ENCODE data around the gene LHX6. TPM values are rescaled to one million over a fixed set of nuclear protein-coding genes. Genes with fewer than 3 reads are reported as not detected.
A peak's percentile ranks its signal among the peaks of the same experiment; 100 is the strongest.

The LHX6 gene
- total and polyA plus RNA-seq, 2 donors: 0.47 to 1.1 TPM

GRCh38 chr9:122226758-122227574 lies 1.8 kb downstream of the LHX6 start:
- DNase-seq (ENCODE audit: low read depth in 6 of 9, low spot score in 9 of 9): no peak
- Histone ChIP-seq H3K9me3 (ENCODE audit: control insufficient read depth in 2 of 2, insufficient read depth in 1 of 2, low read length in 1 of 2) (peaks cover 0 to 2% of the 10 kb centered on the region in 2 donors), H3K27ac (ENCODE audit: low read depth in 1 of 2, low read length in 1 of 2) (no peak overlapping the region), H3K36me3 (ENCODE audit: control insufficient read depth in 2 of 2, insufficient read depth in 2 of 2, low read length in 1 of 2) (no peaks in the 10 kb centered on the region), H3K27me3 (ENCODE audit: control insufficient read depth in 2 of 2, insufficient read depth in 1 of 2, low read length in 1 of 2) (peaks cover 78 to 99% of the 10 kb centered on the region in 2 donors), H3K4me1 (ENCODE audit: control insufficient read depth in 2 of 2, insufficient read depth in 2 of 2, low read length in 2 of 2) (no peaks in the 10 kb centered on the region), H3K4me3 (ENCODE audit: low read length in 2 of 2) (no peak overlapping the region)
- WGBS: 39% methylated on average over 59 of the region's 59 CpGs

GRCh38 chr9:122226142-122226757 lies 2.5 kb downstream of the LHX6 start:
- no peak overlapping the region for H3K27ac ChIP-seq (ENCODE audit: low read depth in 1 of 2, low read length in 1 of 2)
- peak overlapping the region in 1 of 2 donors; percentile 11 for H3K4me3 ChIP-seq (ENCODE audit: low read length in 2 of 2)

GRCh38 chr9:122225312-122226141 lies 3.2 kb downstream of the LHX6 start:
- 61% methylated on average over 51 of the region's 51 CpGs for WGBS
- Histone ChIP-seq H3K27ac (ENCODE audit: low read depth in 1 of 2, low read length in 1 of 2) (no peak overlapping the region), H3K36me3 (ENCODE audit: control insufficient read depth in 2 of 2, insufficient read depth in 2 of 2, low read length in 1 of 2) (no peaks in the 10 kb centered on the region), H3K4me3 (ENCODE audit: low read length in 2 of 2) (peak overlapping the region in 1 of 2 donors; percentile 11), H3K27me3 (ENCODE audit: control insufficient read depth in 2 of 2, insufficient read depth in 1 of 2, low read length in 1 of 2) (peaks cover 85 to 100% of the 10 kb centered on the region in 2 donors), H3K4me1 (ENCODE audit: control insufficient read depth in 2 of 2, insufficient read depth in 2 of 2, low read length in 2 of 2) (peaks cover 0 to 7% of the 10 kb centered on the region in 2 donors), H3K9me3 (ENCODE audit: control insufficient read depth in 2 of 2, insufficient read depth in 1 of 2, low read length in 1 of 2) (peaks cover 0 to 2% of the 10 kb centered on the region in 2 donors)
- no peak for DNase-seq (ENCODE audit: low read depth in 6 of 9, low spot score in 9 of 9)

More at GRCh38 chr9:122226142-122226757, 2.5 kb downstream of the LHX6 start:
- peaks cover 82 to 100% of the 10 kb centered on the region in 2 donors for H3K27me3 ChIP-seq (ENCODE audit: control insufficient read depth in 2 of 2, insufficient read depth in 1 of 2, low read length in 1 of 2)
- 15% methylated on average over 51 of the region's 51 CpGs for WGBS
- peaks cover 0 to 2% of the 10 kb centered on the region in 2 donors for H3K9me3 ChIP-seq (ENCODE audit: control insufficient read depth in 2 of 2, insufficient read depth in 1 of 2, low read length in 1 of 2)
- H3K36me3 ChIP-seq (ENCODE audit: control insufficient read depth in 2 of 2, insufficient read depth in 2 of 2, low read length in 1 of 2): no peaks in the 10 kb centered on the region
- no peak for DNase-seq (ENCODE audit: low read depth in 6 of 9, low spot score in 9 of 9)
- H3K4me1 ChIP-seq (ENCODE audit: control insufficient read depth in 2 of 2, insufficient read depth in 2 of 2, low read length in 2 of 2): peaks cover 0 to under 1% of the 10 kb centered on the region in 2 donors

- no peak for DNase-seq (ENCODE audit: low read depth in 6 of 9, low spot score in 9 of 9)
- Histone ChIP-seq H3K27ac (ENCODE audit: low read depth in 1 of 2, low read length in 1 of 2) (no peak overlapping the region), H3K36me3 (ENCODE audit: control insufficient read depth in 2 of 2, insufficient read depth in 2 of 2, low read length in 1 of 2) (no peaks in the 10 kb centered on the region), H3K27me3 (ENCODE audit: control insufficient read depth in 2 of 2, insufficient read depth in 1 of 2, low read length in 1 of 2) (peaks cover 82 to 100% of the 10 kb centered on the region in 2 donors), H3K4me3 (ENCODE audit: low read length in 2 of 2) (no peak overlapping the region), H3K9me3 (ENCODE audit: control insufficient read depth in 2 of 2, insufficient read depth in 1 of 2, low read length in 1 of 2) (peaks cover 2 to 6% of the 10 kb centered on the region in 2 donors), H3K4me1 (ENCODE audit: control insufficient read depth in 2 of 2, insufficient read depth in 2 of 2, low read length in 2 of 2) (peaks cover 0 to 27% of the 10 kb centered on the region in 2 donors)
- 96% methylated on average over 5 of the region's 5 CpGs for WGBS
These were observed 5.3 kb downstream of the LHX6 start for GRCh38 chr9:122223435-122223834.

GRCh38 chr9:122222791-122223190 lies 6.0 kb downstream of the LHX6 start:
- 20% methylated on average over 5 of the region's 5 CpGs for WGBS
- H3K4me1 ChIP-seq (ENCODE audit: control insufficient read depth in 2 of 2, insufficient read depth in 2 of 2, low read length in 2 of 2): peaks cover 0 to 29% of the 10 kb centered on the region in 2 donors
- no peak overlapping the region for H3K27ac ChIP-seq (ENCODE audit: low read depth in 1 of 2, low read length in 1 of 2)
- peaks cover 2 to 6% of the 10 kb centered on the region in 2 donors for H3K9me3 ChIP-seq (ENCODE audit: control insufficient read depth in 2 of 2, insufficient read depth in 1 of 2, low read length in 1 of 2)
- DNase-seq (ENCODE audit: low read depth in 6 of 9, low spot score in 9 of 9): no peak
- H3K36me3 ChIP-seq (ENCODE audit: control insufficient read depth in 2 of 2, insufficient read depth in 2 of 2, low read length in 1 of 2): no peaks in the 10 kb centered on the region
- H3K4me3 ChIP-seq (ENCODE audit: low read length in 2 of 2): no peak overlapping the region
- H3K27me3 ChIP-seq (ENCODE audit: control insufficient read depth in 2 of 2, insufficient read depth in 1 of 2, low read length in 1 of 2): peaks cover 79 to 100% of the 10 kb centered on the region in 2 donors

GRCh38 chr9:122221183-122221811 lies 7.5 kb downstream of the LHX6 start:
- Histone ChIP-seq H3K27me3 (ENCODE audit: control insufficient read depth in 2 of 2, insufficient read depth in 1 of 2, low read length in 1 of 2) (peaks cover 79 to 100% of the 10 kb centered on the region in 2 donors), H3K4me1 (ENCODE audit: control insufficient read depth in 2 of 2, insufficient read depth in 2 of 2, low read length in 2 of 2) (peaks cover 0 to 29% of the 10 kb centered on the region in 2 donors)
- DNase-seq (ENCODE audit: low read depth in 6 of 9, low spot score in 9 of 9): no peak

GRCh38 chr9:122220673-122221182 lies 8.0 kb downstream of the LHX6 start:
- DNase-seq (ENCODE audit: low read depth in 6 of 9, low spot score in 9 of 9): no peak
- H3K27ac ChIP-seq (ENCODE audit: low read depth in 1 of 2, low read length in 1 of 2): no peak overlapping the region
- H3K27me3 ChIP-seq (ENCODE audit: control insufficient read depth in 2 of 2, insufficient read depth in 1 of 2, low read length in 1 of 2): peaks cover 79 to 100% of the 10 kb centered on the region in 2 donors
- peaks cover 0 to 29% of the 10 kb centered on the region in 2 donors for H3K4me1 ChIP-seq (ENCODE audit: control insufficient read depth in 2 of 2, insufficient read depth in 2 of 2, low read length in 2 of 2)
- peaks cover 0 to 6% of the 10 kb centered on the region in 2 donors for H3K9me3 ChIP-seq (ENCODE audit: control insufficient read depth in 2 of 2, insufficient read depth in 1 of 2, low read length in 1 of 2)
- 55% methylated on average over 18 of the region's 18 CpGs for WGBS
- H3K4me3 ChIP-seq (ENCODE audit: low read length in 2 of 2): no peak overlapping the region
- H3K36me3 ChIP-seq (ENCODE audit: control insufficient read depth in 2 of 2, insufficient read depth in 2 of 2, low read length in 1 of 2): no peaks in the 10 kb centered on the region

More at GRCh38 chr9:122221183-122221811, 7.5 kb downstream of the LHX6 start:
- Histone ChIP-seq H3K4me3 (ENCODE audit: low read length in 2 of 2) (no peak overlapping the region), H3K36me3 (ENCODE audit: control insufficient read depth in 2 of 2, insufficient read depth in 2 of 2, low read length in 1 of 2) (no peaks in the 10 kb centered on the region), H3K9me3 (ENCODE audit: control insufficient read depth in 2 of 2, insufficient read depth in 1 of 2, low read length in 1 of 2) (peaks cover 0 to 6% of the 10 kb centered on the region in 2 donors), H3K27ac (ENCODE audit: low read depth in 1 of 2, low read length in 1 of 2) (no peak overlapping the region)
- 29% methylated on average over 27 of the region's 27 CpGs for WGBS

- peaks cover 0 to 29% of the 10 kb centered on the region in 2 donors for H3K4me1 ChIP-seq (ENCODE audit: control insufficient read depth in 2 of 2, insufficient read depth in 2 of 2, low read length in 2 of 2)
- H3K9me3 ChIP-seq (ENCODE audit: control insufficient read depth in 2 of 2, insufficient read depth in 1 of 2, low read length in 1 of 2): peaks cover 0 to 6% of the 10 kb centered on the region in 2 donors
- no peaks in the 10 kb centered on the region for H3K36me3 ChIP-seq (ENCODE audit: control insufficient read depth in 2 of 2, insufficient read depth in 2 of 2, low read length in 1 of 2)
- H3K4me3 ChIP-seq (ENCODE audit: low read length in 2 of 2): no peak overlapping the region
- H3K27me3 ChIP-seq (ENCODE audit: control insufficient read depth in 2 of 2, insufficient read depth in 1 of 2, low read length in 1 of 2): peaks cover 79 to 98% of the 10 kb centered on the region in 2 donors
- H3K27ac ChIP-seq (ENCODE audit: low read depth in 1 of 2, low read length in 1 of 2): no peak overlapping the region
- peak in 1 of 9 donors; percentile 17 for DNase-seq (ENCODE audit: low read depth in 6 of 9, low spot score in 9 of 9)
- WGBS: 34% methylated on average over 57 of the region's 57 CpGs
These were observed 8.7 kb downstream of the LHX6 start for GRCh38 chr9:122219856-122220672.

Measured in thymus (tissue), 11 donors.